H1 (cell line): Measurements from ENCODE around the gene WBP4. TPM values are rescaled to one million over a fixed set of nuclear protein-coding genes. Genes with fewer than 3 reads are reported as not detected.

Experiments
- CTCF ChIA-PET: fragments of 300-600 bp; sonication (Branson Sonifier 250); formaldehyde crosslinking; loops from one replicate; lab custom pipeline; 2021; ENCODE audit not compliant: partially characterized antibody; lab: Charles Lee
- POLR2A ChIA-PET: fragments of 300-600 bp; sonication (Branson Sonifier 250); formaldehyde crosslinking; loops from one replicate; lab custom pipeline; 2021; ENCODE audit warnings: inconsistent platforms; ENCODE audit not compliant: partially characterized antibody; lab: Charles Lee
- DNase-seq, 2 experiments: peaks; one replicate each; pipeline versions ENCODE4 v3.0.0 to v3.0.0-alpha.2; 2010 to 2022; ENCODE audit warnings: low spot score in 2 of 2, low read depth in 1 of 2, mixed read lengths in 1 of 2
- FAIRE-seq: peaks from 2 replicates; lab custom pipeline; 2011; peaks lifted over from hg19 to GRCh38; lab: Jason Lieb, UNC
- H2AFZ ChIP-seq: 2 replicates; pipeline ENCODE4 v1.8.1; 2012; ENCODE audit warnings: low read length, inconsistent platforms
- H2AK5ac ChIP-seq: 2 replicates; pipeline ENCODE4 v1.6.1; 2013; ENCODE audit warnings: low read depth, low read length
- H2BK120ac ChIP-seq: replicated peaks from 2 replicates; pipeline ENCODE3; 2013; ENCODE audit warnings: low read depth, low read length, inconsistent platforms
- H2BK12ac ChIP-seq: 2 replicates; pipeline ENCODE4 v1.6.1; 2013; ENCODE audit warnings: low read depth, low read length
- H2BK15ac ChIP-seq: 2 replicates; pipeline ENCODE4 v1.6.1; 2013; ENCODE audit warnings: low read length
- H2BK20ac ChIP-seq: 2 replicates; pipeline ENCODE4 v1.6.1; 2013; ENCODE audit warnings: low read length
- H2BK5ac ChIP-seq: 2 replicates; pipeline ENCODE4 v1.6.1; 2013; ENCODE audit warnings: low read depth, low read length
- H3K14ac ChIP-seq: 2 replicates; pipeline ENCODE4 v1.6.1; 2013; ENCODE audit warnings: inconsistent platforms; ENCODE audit not compliant: insufficient read length
- H3K18ac ChIP-seq: 2 replicates; pipeline ENCODE4 v1.6.1; 2013; ENCODE audit warnings: low read length; ENCODE audit errors: extremely low read depth
- H3K23ac ChIP-seq: 2 replicates; pipeline ENCODE4 v1.6.1; 2013; ENCODE audit warnings: inconsistent platforms; ENCODE audit not compliant: insufficient read length
- H3K23me2 ChIP-seq: 2 replicates; pipeline ENCODE4 v1.6.1; 2013; ENCODE audit warnings: low read depth, low read length
- H3K27ac ChIP-seq: 2 replicates; pipeline ENCODE4 v1.6.1; 2011; ENCODE audit warnings: low read depth, low read length, inconsistent platforms
- H3K27me3 ChIP-seq, 4 experiments: replicated peaks in 1 of 4; 1 replicate in 1 of 4; 2 replicates in 3 of 4; pipeline versions ENCODE4 v1.6.1 to v1.8.1; 2011 to 2013; ENCODE audit warnings: low read length in 3 of 4, mild to moderate bottlenecking in 3 of 4, inconsistent platforms in 2 of 4, mixed read lengths in 2 of 4, moderate library complexity in 1 of 4; ENCODE audit not compliant: control insufficient read depth in 3 of 4, insufficient read depth in 3 of 4; ENCODE audit errors: extremely low read depth in 1 of 4
- H3K36me3 ChIP-seq, 4 experiments: 2 replicates each; pipeline versions ENCODE4 v1.6.1 to v1.8.1; 2011 to 2013; ENCODE audit warnings: mild to moderate bottlenecking in 4 of 4, low read length in 3 of 4, moderate library complexity in 2 of 4, control low read depth in 1 of 4, inconsistent platforms in 1 of 4; ENCODE audit not compliant: insufficient read depth in 4 of 4, control insufficient read depth in 2 of 4
- H3K4ac ChIP-seq: replicated peaks from 2 replicates; pipeline ENCODE3; 2013; ENCODE audit warnings: low read length, low read depth, mixed read lengths, inconsistent platforms; ENCODE audit not compliant: insufficient read length
- H3K4me1 ChIP-seq, 4 experiments: replicated peaks in 1 of 4; 1 replicate in 1 of 4; 2 replicates in 3 of 4; pipeline versions ENCODE4 v1.6.1 to v1.8.1; 2011 to 2013; ENCODE audit warnings: low read length in 3 of 4, inconsistent platforms in 2 of 4, mixed read lengths in 1 of 4; ENCODE audit not compliant: insufficient read depth in 4 of 4, control insufficient read depth in 3 of 4
- H3K4me2 ChIP-seq, 2 experiments: 2 replicates each; pipeline versions ENCODE4 v1.6.1 to v1.8.1; 2011 to 2013; ENCODE audit warnings: low read depth in 2 of 2, low read length in 2 of 2, control low read depth in 1 of 2, inconsistent platforms in 1 of 2, mild to moderate bottlenecking in 1 of 2; ENCODE audit not compliant: insufficient read depth in 1 of 2
- H3K4me3 ChIP-seq, 4 experiments: fragments of 200-600, 300-600 bp in 1 of 4; sonication (generic), shearing (Covaris generic), sonication (Bioruptor Twin) in 1 of 4; 2 replicates each; pipeline versions ENCODE4 v1.5.1 to v1.8.1; 2011 to 2016; ENCODE audit warnings: low read length in 4 of 4, low read depth in 3 of 4, control low read depth in 2 of 4, inconsistent platforms in 2 of 4, mild to moderate bottlenecking in 2 of 4, mixed read lengths in 1 of 4, moderate library complexity in 1 of 4; ENCODE audit not compliant: insufficient read depth in 2 of 4; ENCODE audit errors: extremely low read depth in 1 of 4
- H3K56ac ChIP-seq: replicated peaks from 2 replicates; pipeline ENCODE3; 2013; ENCODE audit warnings: low read depth, mild to moderate bottlenecking, mixed read lengths, low read length, inconsistent platforms; ENCODE audit not compliant: insufficient read length
- H3K79me1 ChIP-seq: 2 replicates; pipeline ENCODE4 v1.6.1; 2013; ENCODE audit warnings: low read depth, low read length, control low read depth
- H3K79me2 ChIP-seq, 2 experiments: 2 replicates each; pipeline versions ENCODE4 v1.6.1 to v1.8.1; 2012 to 2013; ENCODE audit warnings: low read length in 2 of 2, mild to moderate bottlenecking in 2 of 2, inconsistent platforms in 1 of 2; ENCODE audit not compliant: insufficient read depth in 2 of 2, control insufficient read depth in 1 of 2
- H3K9ac ChIP-seq, 4 experiments: replicated peaks in 1 of 4; 1 replicate in 1 of 4; 2 replicates in 3 of 4; pipeline versions ENCODE4 v1.6.1 to v1.8.1; 2011 to 2013; ENCODE audit warnings: low read depth in 3 of 4, low read length in 3 of 4, control low read depth in 2 of 4, mild to moderate bottlenecking in 2 of 4, moderate library complexity in 2 of 4, inconsistent platforms in 1 of 4; ENCODE audit errors: extremely low read depth in 1 of 4
- H3K9me3 ChIP-seq, 2 experiments: 2 replicates each; pipeline versions ENCODE4 v1.6.1 to v1.8.1; 2012 to 2013; ENCODE audit warnings: mild to moderate bottlenecking in 2 of 2, moderate library complexity in 2 of 2, control low read depth in 1 of 2, inconsistent platforms in 1 of 2, low read depth in 1 of 2, low read length in 1 of 2, mixed read lengths in 1 of 2; ENCODE audit not compliant: insufficient read depth in 2 of 2
- H4K20me1 ChIP-seq, 2 experiments: replicated peaks in 1 of 2; 2 replicates each; pipeline versions ENCODE3 to v1.8.1; 2011 to 2013; ENCODE audit warnings: inconsistent platforms in 2 of 2, low read length in 2 of 2, mild to moderate bottlenecking in 1 of 2; ENCODE audit not compliant: insufficient read depth in 2 of 2, control insufficient read depth in 1 of 2
- H4K5ac ChIP-seq: 2 replicates; pipeline ENCODE4 v1.6.1; 2013; ENCODE audit warnings: low read length, low read depth, mixed read lengths, inconsistent platforms; ENCODE audit not compliant: insufficient read length
- H4K8ac ChIP-seq: 2 replicates; pipeline ENCODE4 v1.8.0; 2013; ENCODE audit warnings: mild to moderate bottlenecking, moderate library complexity, low read length, inconsistent platforms; ENCODE audit not compliant: insufficient read depth; ENCODE audit errors: extremely low read depth
- H4K91ac ChIP-seq: replicated peaks from 2 replicates; pipeline ENCODE3; 2013; ENCODE audit warnings: low read length, mixed read lengths, inconsistent platforms; ENCODE audit not compliant: insufficient read length
- BCL11A ChIP-seq, 2 experiments: IDR thresholded peaks; one replicate each; pipeline ENCODE4 v1.6.1; 2011; ENCODE audit warnings: low read depth in 2 of 2, low read length in 2 of 2, mild to moderate bottlenecking in 2 of 2
- CBX5 ChIP-seq: fragments of 300-800, 300-1000 bp; sonication (generic); IDR thresholded peaks from 2 replicates; pipeline ENCODE4 v1.7.1; 2016; ENCODE audit warnings: antibody characterized with exemption, low read length, low read depth
- CHD1 ChIP-seq: IDR thresholded peaks from 2 replicates; pipeline ENCODE4 v1.6.1; 2012; ENCODE audit warnings: low read depth, low read length, improper control_type of control experiment
- CREB1 ChIP-seq: IDR thresholded peaks from 2 replicates; pipeline ENCODE4 v1.6.1; 2012; ENCODE audit warnings: inconsistent platforms
- EZH2 ChIP-seq: fragments of 200-600 bp; sonication (generic); IDR thresholded peaks from 2 replicates; pipeline ENCODE4 v1.7.1; 2012; ENCODE audit warnings: low read depth, mild to moderate bottlenecking, moderate library complexity, low read length, inconsistent platforms; ENCODE audit not compliant: severe bottlenecking
- GABPA ChIP-seq: IDR thresholded peaks from 2 replicates; pipeline ENCODE4 v1.6.1; 2011; ENCODE audit warnings: mild to moderate bottlenecking, low read length, moderate library complexity, borderline replicate concordance; ENCODE audit not compliant: insufficient read depth
- KDM1A ChIP-seq: fragments of 200-600, 300-600 bp; sonication (generic); IDR thresholded peaks from 2 replicates; pipeline ENCODE4 v1.7.1; 2016; ENCODE audit warnings: mild to moderate bottlenecking, low read length, borderline replicate concordance
- POU5F1 ChIP-seq: IDR thresholded peaks from 2 replicates; pipeline ENCODE4 v1.6.1; 2011; ENCODE audit warnings: low read depth, mild to moderate bottlenecking, low read length, moderate library complexity
- RAD21 ChIP-seq, 2 experiments: IDR thresholded peaks in 1 of 2; conservative IDR thresholded peaks in 1 of 2; 2 replicates each; pipeline ENCODE4 v1.6.1; 2011; ENCODE audit warnings: low read depth in 2 of 2, low read length in 2 of 2, improper control_type of control experiment in 1 of 2, inconsistent platforms in 1 of 2, mild to moderate bottlenecking in 1 of 2, moderate library complexity in 1 of 2
- SP2 ChIP-seq: IDR thresholded peaks from 2 replicates; pipeline ENCODE4 v1.6.1; 2012; ENCODE audit warnings: mild to moderate bottlenecking, low read length, inconsistent platforms
- SUZ12 ChIP-seq: fragments of 200-600 bp; sonication (generic); IDR thresholded peaks from 2 replicates; pipeline ENCODE4 v1.6.1; 2012; ENCODE audit warnings: mild to moderate bottlenecking, inconsistent platforms, low read length, moderate library complexity, mixed read lengths
- WGBS, 2 experiments: shearing (Covaris generic) in 1 of 2; methylation state at CpG; one replicate each; pipeline versions ENCODE4 v1.1.6 to v1.1.7; 2013 to 2015; ENCODE audit warnings: low lambda C conversion rate in 2 of 2, mixed read lengths in 2 of 2, inconsistent platforms in 1 of 2, low coverage in 1 of 2, missing lambda C conversion rate in 1 of 2; ENCODE audit not compliant: insufficient replicate concordance in 2 of 2, insufficient coverage in 1 of 2, insufficient read length in 1 of 2; ENCODE audit errors: extremely low coverage in 1 of 2, missing lambda C conversion rate in 1 of 2; 5-methylcytosine and 5-hydroxymethylcytosine counted together
- polyA plus RNA-seq, 7 experiments: library from polyadenylated mRNA; depleted of rRNA in 3 of 7; stranded (reverse) in 5 of 7; unstranded in 2 of 7; fragments of >200 nt in 5 of 7; fragments of 200-250 nt in 2 of 7; gene quantifications; 1 replicate in 5 of 7; 2 replicates in 1 of 7; 4 replicates in 1 of 7; pipeline versions ENCODE4 v1.2.1 to v1.2.3, GENCODE V29; 2011 to 2013; ENCODE audit warnings: missing spikeins in 2 of 7, mixed read lengths in 2 of 7
- total RNA-seq: library from RNA; stranded (reverse); fragmentation: NEBNext Ultra II Directional; extraction: Animal tissue kit (Norgen Biotek cat#: 25700); gene quantifications from 2 replicates; pipeline ENCODE4 v1.2.1, GENCODE V29; 2021
- TF ChIP-seq, protein P1 (sequence below): IDR thresholded peaks from 2 replicates; pipeline ENCODE4 v1.6.1; 2011; ENCODE audit warnings: low read depth, mild to moderate bottlenecking, low read length; ENCODE audit not compliant: insufficient read depth

Gene WBP4
- total and polyA plus RNA-seq, 2 of the 8 experiments (the other 6 are each of a cell fraction or from before 2014, with no cell fraction given), result 3.0 to 10.0 TPM

DNA sequence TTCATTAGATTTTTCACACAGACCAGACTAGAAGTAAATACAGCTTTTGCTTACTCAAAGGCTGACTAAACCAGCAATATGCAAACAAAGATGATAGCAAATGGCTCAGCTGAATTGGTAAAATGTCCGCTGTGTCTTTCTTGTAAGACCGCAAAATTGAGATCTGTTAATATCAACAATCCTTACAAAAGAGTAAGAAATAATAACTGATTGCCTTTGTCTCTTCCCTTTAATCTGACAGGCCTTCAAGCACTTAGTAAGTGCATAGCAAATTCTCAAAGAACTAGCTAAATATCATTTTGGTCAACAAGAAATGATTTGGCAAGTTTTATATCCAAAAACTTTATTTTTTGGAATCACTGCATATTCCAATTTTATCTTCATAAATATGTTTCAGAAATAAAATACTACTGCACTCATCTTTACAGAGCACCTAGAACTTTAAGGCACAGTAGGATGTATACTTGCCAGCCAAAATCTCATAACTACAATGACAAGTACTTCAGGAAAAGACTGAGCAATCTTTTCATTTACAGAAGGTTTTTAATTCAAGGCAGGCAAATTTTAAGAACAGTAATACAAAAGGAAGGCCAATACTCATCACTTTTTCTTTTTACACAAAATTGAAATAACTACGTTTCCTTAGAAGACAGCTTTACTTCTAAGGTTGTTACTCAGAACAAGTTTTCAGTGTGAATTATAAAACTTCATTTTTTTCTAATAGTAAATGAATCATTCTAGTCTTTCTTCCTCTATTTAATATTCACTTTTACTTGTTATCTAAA is 43.3 kb upstream of the WBP4 start:
- H3K79me1 ChIP-seq, result no peaks in the 10 kb centered on the region
- CTCF ChIA-PET, result interaction anchor here (1.7 kb wide), 1 partner anchor 37 kb away, joined by 8 read pairs; no protein-coding TSS in a partner anchor
- H3K14ac ChIP-seq, result no peak overlapping the region
- POLR2A ChIA-PET, result no interaction called here
- no peak overlapping the region for H3K4ac ChIP-seq
- FAIRE-seq (no peak), DNase-seq (no peak)
- no peak overlapping the region for H2BK5ac ChIP-seq
- no peak overlapping the region for H4K5ac ChIP-seq
- peaks cover 0 to 20% (median 0%) of the 10 kb centered on the region in 4 experiments; a peak in 4 of 7 replicates for H3K4me1 ChIP-seq
- H3K27ac ChIP-seq, result no peak overlapping the region
- H3K9me3 ChIP-seq, result no peaks in the 10 kb centered on the region
- H3K36me3 ChIP-seq, result no peaks in the 10 kb centered on the region
- H3K4me3 ChIP-seq, result no peak overlapping the region
- H4K91ac ChIP-seq, result no peak overlapping the region
- H2BK12ac ChIP-seq, result no peak overlapping the region
- H2AK5ac ChIP-seq, result no peak overlapping the region
- no peak overlapping the region for H2BK120ac ChIP-seq
- H2BK20ac ChIP-seq, result no peak overlapping the region
- H3K4me2 ChIP-seq, result no peak overlapping the region
- no peak overlapping the region for H3K23ac ChIP-seq
- no peak overlapping the region for H3K18ac ChIP-seq
- 88% methylated on average over 3 of the region's 3 CpGs; no CpG with 5 or more reads in 1 of the 2 experiments for WGBS, 2 experiments
- H3K56ac ChIP-seq, result no peak overlapping the region
- H2BK15ac ChIP-seq, result no peak overlapping the region
- no peaks in the 10 kb centered on the region for H4K20me1 ChIP-seq
- no peak overlapping the region for H4K8ac ChIP-seq
- H2AFZ ChIP-seq, result no peak overlapping the region
- no peak overlapping the region for H3K9ac ChIP-seq
- no peaks in the 10 kb centered on the region for H3K27me3 ChIP-seq
- H3K23me2 ChIP-seq, result no peaks in the 10 kb centered on the region
- H3K79me2 ChIP-seq, result no peaks in the 10 kb centered on the region
- TF ChIP-seq POU5F1 (no peak), EZH2 (no peak), CBX5 (no peak), SUZ12 (no peak), BCL11A (IDR thresholded peaks at IDR 0.05; ENCODE audit: low read depth in 2 of 2, low read length in 2 of 2) (no peak), RAD21 (IDR thresholded peaks at IDR 0.05 in 1 of 2, conservative IDR thresholded peaks at IDR 0.05 in 1 of 2; ENCODE audit: low read depth in 2 of 2, low read length in 2 of 2) (no peak), CHD1 (no peak), SP2 (no peak), CREB1 (no peak), GABPA (no peak), KDM1A (no peak)
- TF ChIP-seq, protein P1, sequence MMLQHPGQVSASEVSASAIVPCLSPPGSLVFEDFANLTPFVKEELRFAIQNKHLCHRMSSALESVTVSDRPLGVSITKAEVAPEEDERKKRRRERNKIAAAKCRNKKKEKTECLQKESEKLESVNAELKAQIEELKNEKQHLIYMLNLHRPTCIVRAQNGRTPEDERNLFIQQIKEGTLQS, result no peak
